Stimulated activated CD4-positive, alpha-beta T cell treated with anti-CD3 and anti-CD28 coated beads, Interleukin-2, amount 100 ng/mL, for 48 hours (primary cell): ENCODE data around the gene GYPC.

Experiments
- DNase-seq, 2 donors: peaks; one replicate each; pipeline ENCODE4 v3.0.0-alpha.2; 2020

Gene GYPC

DNA sequence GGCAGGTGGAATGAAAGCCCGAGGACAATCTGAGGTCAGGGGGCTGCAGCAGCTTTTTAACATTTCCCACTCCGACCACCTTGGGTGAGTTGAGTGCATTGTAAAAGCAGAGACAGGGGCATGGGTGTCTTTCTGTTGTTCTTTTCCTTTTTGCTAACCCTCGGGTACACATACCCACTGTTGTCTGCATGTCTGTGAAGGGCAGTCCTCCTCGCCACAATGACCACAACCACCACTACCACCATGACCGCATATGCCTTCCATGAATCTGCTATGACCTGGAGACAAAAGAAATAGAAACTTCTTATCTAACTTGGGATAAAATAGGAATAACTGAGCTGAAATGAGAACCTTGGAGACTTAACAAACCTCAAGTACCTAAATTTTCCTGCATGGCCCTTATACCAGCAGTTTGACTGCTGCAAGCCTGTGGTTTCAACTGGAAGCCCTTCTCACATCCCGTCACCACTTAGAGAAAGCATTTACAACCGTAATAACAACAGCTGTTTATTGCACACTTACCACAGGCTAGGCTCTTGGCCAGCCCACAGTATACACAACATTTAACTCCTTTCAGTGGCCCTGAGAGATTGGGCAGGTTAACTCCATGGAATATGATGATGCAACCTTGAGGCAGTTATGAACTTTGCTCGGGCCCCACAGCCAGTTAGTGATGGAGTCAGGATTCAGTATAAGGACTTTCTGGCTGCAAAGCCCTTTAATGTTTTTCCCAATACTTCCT is 80.3 kb downstream of the GYPC start:
- DNase-seq = no peak

DNA sequence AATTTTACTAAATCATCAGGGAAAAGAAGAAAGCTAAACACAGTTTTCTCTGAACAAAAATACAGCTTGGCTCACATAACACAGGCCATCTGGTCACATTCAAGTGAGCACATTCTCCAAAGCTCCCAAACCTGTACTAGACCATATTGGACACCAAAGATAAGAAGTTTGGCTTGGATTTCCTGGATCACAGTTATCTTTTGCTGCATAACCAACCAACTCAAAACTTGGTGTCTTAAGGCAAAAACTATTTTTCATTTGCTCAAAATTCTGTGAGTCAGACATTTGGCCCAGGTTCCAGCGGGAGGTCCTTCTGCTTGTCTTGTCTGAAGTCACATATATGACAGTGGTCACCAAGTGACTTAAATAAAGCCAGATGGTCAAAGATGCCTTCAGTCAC is 83.2 kb downstream of the GYPC start:
- DNase-seq = no peak

GRCh38 chr2:126744640-126745039 is 88.7 kb downstream of the GYPC start:
- DNase-seq = no peak
